Natural killer cell (primary cell): ENCODE results near the gene ZNF444. TPM values are rescaled to one million over a fixed set of nuclear protein-coding genes. Genes with fewer than 3 reads are reported as not detected.

Experiments
- ATAC-seq, 3 donors: fragments of 150-1000 bp in 2 of 3; fragments of 200-7000 bp in 1 of 3; cut with Tn5 transposase; 1 replicate in 1 of 3; 2 replicates in 2 of 3; pipeline ENCODE4 v1.10.0; 2021; ENCODE audit warnings: mild to moderate bottlenecking in 2 of 3, moderate library complexity in 2 of 3
- DNase-seq, 2 donors: peaks; one replicate each; pipeline versions ENCODE4 v3.0.0 to v3.0.0-alpha.2; 2013 to 2021; ENCODE audit warnings: mixed read lengths in 1 of 2
- H3K27ac ChIP-seq: one replicate; pipeline ENCODE4 v1.5.1; 2013; ENCODE audit warnings: mild to moderate bottlenecking, low read length
- H3K27me3 ChIP-seq: one replicate; pipeline ENCODE4 v1.6.1; 2013; ENCODE audit warnings: low read length; ENCODE audit not compliant: control insufficient read depth, insufficient read depth
- H3K36me3 ChIP-seq: one replicate; pipeline ENCODE4 v1.6.1; 2013; ENCODE audit warnings: low read length; ENCODE audit not compliant: control insufficient read depth, insufficient read depth
- H3K4me1 ChIP-seq: one replicate; pipeline ENCODE4 v1.6.1; 2013; ENCODE audit warnings: low read length; ENCODE audit not compliant: control insufficient read depth, insufficient read depth
- H3K4me3 ChIP-seq: one replicate; pipeline ENCODE4 v1.5.1; 2013; ENCODE audit warnings: low read length
- H3K9me3 ChIP-seq: one replicate; pipeline ENCODE4 v1.6.1; 2013; ENCODE audit warnings: low read length; ENCODE audit not compliant: control insufficient read depth, insufficient read depth
- H3K27ac Mint-ChIP-seq, 2 donors: one replicate each; pipeline ENCODE4 v1.8.0; 2022; ENCODE audit warnings: mild to moderate bottlenecking in 2 of 2, mixed read lengths in 2 of 2, moderate library complexity in 1 of 2
- H3K27me3 Mint-ChIP-seq, 2 donors: one replicate each; pipeline ENCODE4 v1.8.0; 2022; ENCODE audit warnings: low read depth in 2 of 2, mixed read lengths in 2 of 2
- H3K36me3 Mint-ChIP-seq: one replicate; pipeline ENCODE4 v1.8.0; 2022; ENCODE audit warnings: mixed read lengths
- H3K4me1 Mint-ChIP-seq, 2 donors: one replicate each; pipeline ENCODE4 v1.8.0; 2022; ENCODE audit warnings: mixed read lengths in 2 of 2
- H3K4me3 Mint-ChIP-seq: one replicate; pipeline ENCODE4 v1.8.0; 2022; ENCODE audit warnings: mild to moderate bottlenecking, moderate library complexity, mixed read lengths
- H3K9me3 Mint-ChIP-seq, 2 donors: one replicate each; pipeline ENCODE4 v1.8.0; 2022; ENCODE audit warnings: mixed read lengths in 2 of 2
- CTCF ChIP-seq: fragments of 200-600 bp; IDR thresholded peaks from one replicate; pipeline ENCODE4 v1.8.0; 2022; ENCODE audit warnings: antibody characterized with exemption
- WGBS: methylation state at CpG from one replicate; pipeline ENCODE4 v1.1.7; 2013; ENCODE audit warnings: missing lambda C conversion rate; ENCODE audit not compliant: insufficient coverage; 5-methylcytosine and 5-hydroxymethylcytosine counted together
- intact Hi-C: fragments of 100-400 bp; cut with micrococcal nuclease; formaldehyde crosslinking; loops from one replicate; pipeline ENCODE4 v1.14.2; 2022
- total RNA-seq, 4 donors: library from RNA; stranded (reverse); fragments of 120-200 nt in 1 of 4; gene quantifications; one replicate each; pipeline versions ENCODE4 v1.2.3 to v1.2.4, GENCODE V29; 2013 to 2022

The ZNF444 gene
- total RNA-seq, 3 donors from 2014 or later (not counting 1 experiment from before 2014, with no cell fraction given) = 14.5 to 21.9 (median 16.7) TPM

GRCh38 chr19:56113074-56113632 is 27.9 kb upstream of the ZNF444 start:
- no peaks in the 10 kb centered on the region for H3K36me3 ChIP-seq

GRCh38 chr19:56114051-56114777 is 26.9 kb upstream of the ZNF444 start:
- no peak for TF ChIP-seq CTCF
- peak overlapping the region; percentile 52 for H3K4me3 Mint-ChIP-seq
- WGBS = 83% methylated on average over 19 of the region's 19 CpGs
- no peak for DNase-seq
- Histone ChIP-seq H3K36me3 (no peaks in the 10 kb centered on the region), H3K4me3 (no peak overlapping the region), H3K27me3 (no peaks in the 10 kb centered on the region), H3K27ac (no peak overlapping the region), H3K4me1 (peaks cover 72% of the 10 kb centered on the region), H3K9me3 (no peaks in the 10 kb centered on the region)
- no peaks in the 10 kb centered on the region for H3K36me3 Mint-ChIP-seq
- no peaks in the 10 kb centered on the region for H3K9me3 Mint-ChIP-seq
- no peak for ATAC-seq
- intact Hi-C loops = no loop called here
- H3K4me1 Mint-ChIP-seq = peaks cover 43 to 53% of the 10 kb centered on the region in 2 donors
- H3K27me3 Mint-ChIP-seq = no peaks in the 10 kb centered on the region
- H3K27ac Mint-ChIP-seq = peak overlapping the region; percentile 78 to 85

More at GRCh38 chr19:56113074-56113632, 27.9 kb upstream of the ZNF444 start:
- Histone ChIP-seq H3K9me3 (no peaks in the 10 kb centered on the region), H3K4me3 (no peak overlapping the region), H3K27me3 (no peaks in the 10 kb centered on the region), H3K4me1 (peaks cover 73% of the 10 kb centered on the region), H3K27ac (peak overlapping the region; percentile 78)
- Mint-ChIP-seq H3K36me3 (no peaks in the 10 kb centered on the region), H3K4me3 (peak overlapping the region; percentile 53), H3K4me1 (peaks cover 40 to 53% of the 10 kb centered on the region in 2 donors), H3K9me3 (no peaks in the 10 kb centered on the region), H3K27ac (peak overlapping the region; percentile 82 to 90), H3K27me3 (no peaks in the 10 kb centered on the region)
- no peak for ATAC-seq
- 39% methylated on average over 20 of the region's 20 CpGs for WGBS
- no peak for DNase-seq
- no peak for TF ChIP-seq CTCF
- intact Hi-C loops = no loop called here

GRCh38 chr19:56114778-56115110 is 26.3 kb upstream of the ZNF444 start:
- intact Hi-C loops = no loop called here
- Histone ChIP-seq H3K27me3 (no peaks in the 10 kb centered on the region), H3K36me3 (no peaks in the 10 kb centered on the region), H3K27ac (no peak overlapping the region), H3K4me1 (peaks cover 72% of the 10 kb centered on the region), H3K4me3 (no peak overlapping the region), H3K9me3 (no peaks in the 10 kb centered on the region)
- ATAC-seq (no peak), DNase-seq (no peak)
- Mint-ChIP-seq H3K4me3 (peak overlapping the region; percentile 52), H3K27me3 (no peaks in the 10 kb centered on the region), H3K9me3 (no peaks in the 10 kb centered on the region), H3K27ac (peak overlapping the region; percentile 78 to 85), H3K4me1 (peaks cover 48 to 59% of the 10 kb centered on the region in 2 donors), H3K36me3 (no peaks in the 10 kb centered on the region)
- TF ChIP-seq CTCF = no peak
- 81% methylated on average over 10 of the region's 10 CpGs for WGBS
